GM12878 (cell line): ENCODE data around the gene MAGEA10.
"Not testable (repeated sequence)": the region's sequence is repeated elsewhere in the genome, so short reads cannot be mapped to it uniquely, and the experiment has no call there.

Experiments
- KDM1A ChIP-seq: fragments of 200-600 bp; sonication (generic); IDR thresholded peaks from 2 replicates; pipeline ENCODE4 v1.6.1; 2016; ENCODE audit warnings: borderline replicate concordance
- RUNX3 ChIP-seq: IDR thresholded peaks from 2 replicates; pipeline ENCODE4 v1.6.1; 2012; ENCODE audit warnings: low read length, inconsistent platforms
- YY1 ChIP-seq: IDR thresholded peaks from 2 replicates; pipeline ENCODE4 v1.6.1; 2011; ENCODE audit warnings: low read depth, mild to moderate bottlenecking, low read length
- TF ChIP-seq, protein P1 (sequence below), 3 experiments: IDR thresholded peaks in 2 of 3; conservative IDR thresholded peaks in 1 of 3; 2 replicates each; pipeline ENCODE4 v1.5.1; 2011; ENCODE audit warnings: low read depth in 3 of 3, low read length in 3 of 3, mild to moderate bottlenecking in 3 of 3, control low read depth in 2 of 3, moderate library complexity in 2 of 3, inconsistent platforms in 1 of 3, mixed read lengths in 1 of 3; ENCODE audit not compliant: control insufficient read depth in 2 of 3, insufficient read depth in 1 of 3; ENCODE audit errors: extremely low read depth in 1 of 3

DNA sequence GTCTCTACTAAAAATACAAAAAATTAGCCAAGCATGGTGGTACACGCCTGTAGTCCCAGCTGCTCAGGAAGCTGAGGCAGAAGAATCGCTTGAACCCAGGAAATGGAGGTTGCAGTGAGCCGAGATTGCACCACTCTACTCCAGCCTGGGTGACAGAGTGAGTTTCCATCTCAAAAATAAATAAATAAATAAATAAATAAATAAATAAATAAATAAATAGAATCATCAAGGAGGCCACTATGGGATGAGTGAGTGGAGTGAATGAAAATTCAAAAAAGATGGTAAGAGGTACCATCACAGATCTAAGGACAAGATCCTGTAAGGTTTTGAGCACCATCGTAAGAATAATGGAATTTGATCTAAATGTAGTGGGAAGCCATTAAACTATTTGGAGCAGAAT lies 37.5 kb upstream of the MAGEA10 start:
- TF ChIP-seq YY1, KDM1A, RUNX3: not testable (repeated sequence)
- TF ChIP-seq, protein P1, sequence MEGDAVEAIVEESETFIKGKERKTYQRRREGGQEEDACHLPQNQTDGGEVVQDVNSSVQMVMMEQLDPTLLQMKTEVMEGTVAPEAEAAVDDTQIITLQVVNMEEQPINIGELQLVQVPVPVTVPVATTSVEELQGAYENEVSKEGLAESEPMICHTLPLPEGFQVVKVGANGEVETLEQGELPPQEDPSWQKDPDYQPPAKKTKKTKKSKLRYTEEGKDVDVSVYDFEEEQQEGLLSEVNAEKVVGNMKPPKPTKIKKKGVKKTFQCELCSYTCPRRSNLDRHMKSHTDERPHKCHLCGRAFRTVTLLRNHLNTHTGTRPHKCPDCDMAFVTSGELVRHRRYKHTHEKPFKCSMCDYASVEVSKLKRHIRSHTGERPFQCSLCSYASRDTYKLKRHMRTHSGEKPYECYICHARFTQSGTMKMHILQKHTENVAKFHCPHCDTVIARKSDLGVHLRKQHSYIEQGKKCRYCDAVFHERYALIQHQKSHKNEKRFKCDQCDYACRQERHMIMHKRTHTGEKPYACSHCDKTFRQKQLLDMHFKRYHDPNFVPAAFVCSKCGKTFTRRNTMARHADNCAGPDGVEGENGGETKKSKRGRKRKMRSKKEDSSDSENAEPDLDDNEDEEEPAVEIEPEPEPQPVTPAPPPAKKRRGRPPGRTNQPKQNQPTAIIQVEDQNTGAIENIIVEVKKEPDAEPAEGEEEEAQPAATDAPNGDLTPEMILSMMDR (IDR thresholded peaks at IDR 0.05 in 2 of 3, conservative IDR thresholded peaks at IDR 0.05 in 1 of 3; ENCODE audit: control insufficient read depth in 2 of 3, extremely low read depth in 1 of 3, insufficient read depth in 1 of 3, low read depth in 3 of 3, low read length in 3 of 3), result not testable (repeated sequence)
